NCI-H146 treated with DMSO at 0.1 percent for 48 hours (cell line): ENCODE measurements around the gene CDKN1C.

ENCODE experiments used
- DNase-seq: peaks from one replicate; lab custom pipeline; 2025; ENCODE audit not compliant: unreplicated experiment; lab: John Stamatoyannopoulos, UW

Gene CDKN1C

DNA sequence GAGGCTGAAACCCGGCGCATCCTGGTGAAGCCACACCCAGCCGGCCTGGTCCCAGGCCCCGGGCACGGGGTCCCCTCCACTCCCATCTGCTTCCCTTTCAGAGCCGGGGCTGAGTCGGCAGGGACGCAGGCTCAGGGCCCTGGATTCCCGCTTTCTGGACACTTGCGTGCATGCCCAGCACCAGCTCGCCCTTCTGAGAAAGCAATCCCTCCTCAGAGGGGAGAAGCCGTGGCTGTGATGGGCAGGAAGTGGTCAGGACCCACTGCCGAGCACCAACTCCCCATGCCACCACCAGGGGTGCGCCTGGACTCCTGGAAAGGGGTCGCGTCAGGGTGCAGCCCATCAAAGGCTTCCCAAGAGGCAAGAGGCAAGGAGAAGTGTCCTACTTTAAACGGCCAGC lies 15.1 kb downstream of the CDKN1C start:
- DNase-seq: no peak

- DNase-seq: no peak
Measured at GRCh38 chr11:2869561-2870427, 15.8 kb downstream of the CDKN1C start.

- DNase-seq: no peak
Measured at GRCh38 chr11:2869134-2869526, 16.4 kb downstream of the CDKN1C start.

DNA sequence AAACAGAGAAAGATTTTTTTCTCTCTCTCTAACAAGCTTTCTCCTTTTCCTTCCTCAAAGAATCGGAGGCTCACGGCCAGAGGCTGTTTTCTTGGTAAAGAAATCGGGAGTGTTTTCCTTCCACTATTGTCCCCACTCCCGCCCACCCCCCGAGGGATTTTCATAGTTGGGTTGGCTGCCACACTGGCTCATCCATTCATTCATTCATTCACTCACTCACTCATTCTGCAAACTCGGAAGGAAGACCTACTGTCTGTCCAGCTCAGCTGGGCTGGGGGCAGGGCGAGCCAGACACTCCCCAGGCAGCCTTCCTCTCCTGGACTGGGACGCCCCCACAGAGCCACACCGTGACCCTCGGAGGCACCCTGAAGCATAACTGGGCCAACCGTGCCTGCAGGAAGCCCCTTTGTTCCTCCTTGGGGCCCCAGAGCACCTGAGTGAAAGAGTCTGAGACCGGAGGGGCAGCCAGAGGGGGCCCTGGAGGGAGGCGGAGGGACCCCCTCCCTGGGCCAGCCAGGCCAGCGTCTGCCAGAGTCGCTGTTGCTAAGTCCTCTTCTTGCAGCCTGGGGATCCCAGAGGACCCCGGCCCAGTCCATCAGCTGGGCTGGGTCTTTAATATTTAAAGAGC lies 17.0 kb downstream of the CDKN1C start:
- no peak for DNase-seq

GRCh38 chr11:2867722-2868505 lies 17.7 kb downstream of the CDKN1C start:
- no peak for DNase-seq

- DNase-seq: no peak
Measured at GRCh38 chr11:2867142-2867541, 18.4 kb downstream of the CDKN1C start.

DNA sequence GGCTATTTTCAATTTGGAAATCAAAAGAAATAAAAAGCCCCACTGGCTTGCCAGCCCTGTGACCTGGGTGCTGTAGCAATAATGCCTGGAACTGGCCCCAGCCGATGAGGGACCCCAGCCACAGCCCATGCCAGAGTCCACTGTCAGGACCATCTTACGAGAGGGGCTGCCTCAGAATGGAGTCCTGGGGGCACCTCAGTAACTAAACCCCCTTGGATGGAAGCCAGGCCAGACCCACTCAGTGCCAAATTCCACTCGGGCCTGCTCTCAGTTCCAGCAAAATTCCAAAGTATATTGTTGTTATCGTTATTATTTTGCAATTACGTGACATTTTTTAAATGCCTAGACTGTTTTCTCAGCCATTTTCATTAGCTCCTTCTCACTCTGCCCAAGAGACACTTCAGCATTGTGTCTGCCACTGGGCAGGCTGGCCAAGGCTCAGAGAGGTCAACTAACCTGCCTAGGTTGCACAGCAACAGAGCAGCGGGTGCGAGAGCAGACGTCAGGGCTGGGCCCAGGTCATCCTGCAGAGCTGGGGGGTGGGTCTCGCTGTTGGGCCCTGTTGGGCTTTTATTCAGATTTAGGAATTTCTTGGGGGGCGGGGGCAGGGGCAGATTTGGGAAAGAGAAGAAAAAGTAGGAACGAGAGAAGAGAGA lies 19.5 kb downstream of the CDKN1C start:
- no peak for DNase-seq

DNA sequence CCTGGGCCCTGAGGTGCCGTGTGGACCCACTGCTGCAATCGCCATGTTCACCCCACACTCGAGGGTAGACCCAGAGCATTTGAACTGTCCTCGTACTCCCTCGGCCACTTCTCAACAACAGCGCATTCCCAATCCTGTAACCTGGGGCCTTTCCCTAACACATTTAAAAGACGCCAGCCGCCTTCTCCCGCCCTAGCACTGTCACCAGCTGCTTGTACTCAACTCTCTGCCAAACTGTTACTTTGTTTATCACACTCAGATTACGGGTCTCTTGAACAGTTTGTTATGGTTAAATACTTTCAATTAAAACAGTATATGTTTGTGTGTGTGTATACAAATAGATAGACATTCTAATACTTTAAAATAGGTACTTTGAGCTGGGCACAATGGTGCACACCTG lies 20.7 kb downstream of the CDKN1C start:
- no peak for DNase-seq

GRCh38 chr11:2863276-2863618 lies 22.3 kb downstream of the CDKN1C start:
- DNase-seq: no peak

- DNase-seq: peak; percentile 11
Measured at GRCh38 chr11:2862395-2863275, 22.9 kb downstream of the CDKN1C start.

DNA sequence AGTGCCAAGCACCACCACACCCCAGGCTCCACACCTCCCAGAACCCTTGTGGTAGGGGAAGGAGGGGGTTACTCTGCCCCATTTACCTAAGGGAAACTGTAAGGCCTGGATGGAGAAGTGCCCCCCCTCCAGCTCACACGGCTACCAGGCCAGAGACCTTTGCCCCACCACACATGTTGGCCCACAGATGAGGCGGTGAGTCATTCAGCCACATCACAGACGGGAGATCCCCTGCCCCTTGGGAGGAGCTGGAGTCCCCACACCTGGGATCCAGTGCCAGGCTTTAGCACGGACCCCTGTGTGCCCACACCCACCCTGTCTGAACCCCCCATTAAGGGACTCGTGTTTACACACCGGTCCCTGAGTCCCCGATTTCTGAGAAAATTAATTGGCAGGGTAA lies 24.9 kb downstream of the CDKN1C start:
- DNase-seq: no peak

GRCh38 chr11:2859699-2860037 lies 25.9 kb downstream of the CDKN1C start:
- DNase-seq: no peak

DNA sequence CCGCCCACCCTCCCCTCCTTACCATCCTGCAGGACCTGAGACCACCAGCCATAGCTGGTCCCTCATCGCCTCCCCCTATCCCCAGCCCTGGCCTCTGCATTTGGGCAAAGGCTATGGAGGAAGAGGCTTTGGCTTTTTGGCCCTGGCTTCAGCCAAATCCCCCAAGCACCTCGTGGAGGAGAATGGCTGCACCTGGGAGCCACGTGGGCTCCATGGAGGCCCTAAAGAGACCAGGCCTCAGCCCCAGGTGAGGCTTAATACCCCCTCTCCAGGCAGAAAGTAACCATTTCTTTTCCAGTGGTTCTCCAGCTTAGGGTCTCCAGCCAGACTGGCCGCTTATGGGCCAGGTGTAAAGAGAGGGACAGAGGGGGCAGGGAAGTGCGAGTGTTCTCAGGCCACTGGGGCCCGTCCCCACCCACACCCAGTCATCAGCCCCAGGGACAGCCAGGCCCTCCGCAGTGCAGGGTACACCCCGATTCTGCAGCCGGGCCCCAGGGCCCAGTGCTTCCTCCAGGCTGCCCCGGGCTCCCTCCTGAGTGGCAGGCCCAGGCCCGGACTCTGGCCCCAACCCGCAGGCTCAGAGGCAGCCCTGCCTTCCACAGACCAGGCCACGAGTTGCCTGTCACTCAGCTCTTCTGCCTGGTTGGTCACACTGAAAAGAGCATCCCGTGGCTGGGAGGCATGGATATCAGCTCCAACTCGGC lies 26.4 kb downstream of the CDKN1C start:
- DNase-seq: no peak

DNA sequence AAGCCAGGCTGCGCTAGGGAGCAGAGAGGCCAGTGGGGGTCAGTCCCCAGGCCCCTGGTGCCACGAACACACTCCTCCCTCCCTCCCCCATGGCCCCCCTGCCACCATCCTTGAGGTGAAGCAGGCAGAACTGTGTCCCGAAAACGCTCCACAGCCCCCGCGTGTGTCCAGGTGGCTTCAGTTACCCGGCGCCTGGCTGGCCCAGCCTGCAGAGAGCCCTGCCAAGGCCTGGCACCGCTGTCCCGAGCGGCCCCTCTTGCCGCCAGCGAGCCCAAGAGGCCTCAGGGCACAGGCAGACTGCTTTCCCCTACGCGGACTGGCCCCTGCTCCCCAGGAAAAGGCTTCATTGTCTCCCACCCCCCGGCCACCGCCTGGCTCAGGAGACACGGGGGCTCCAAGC lies 27.7 kb downstream of the CDKN1C start:
- no peak for DNase-seq

GRCh38 chr11:2857276-2857675 lies 28.3 kb downstream of the CDKN1C start:
- no peak for DNase-seq

GRCh38 chr11:2855162-2855561 lies 30.4 kb downstream of the CDKN1C start:
- no peak for DNase-seq

DNA sequence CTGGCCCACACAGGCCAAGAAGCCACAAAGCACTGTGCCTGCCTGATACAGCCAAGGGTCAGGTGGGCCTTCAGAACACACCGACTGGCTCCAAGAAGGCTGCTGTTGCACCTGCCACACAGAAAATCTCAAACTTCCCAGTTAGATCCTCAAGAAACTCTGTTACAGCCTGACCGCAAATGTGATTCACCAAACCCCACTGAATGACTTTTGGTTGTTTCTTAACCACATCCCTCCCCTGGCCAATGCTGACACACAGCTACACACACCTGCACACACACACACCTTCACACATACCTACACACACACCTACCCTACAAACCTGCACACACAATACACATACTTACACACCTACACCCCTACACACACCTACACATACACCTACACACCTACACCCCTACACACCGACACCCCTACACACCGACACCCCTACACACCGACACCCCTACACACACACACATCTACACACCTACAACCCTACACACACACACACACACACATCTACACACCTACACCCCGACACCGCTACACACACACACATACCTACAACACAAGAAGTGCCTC lies 31.5 kb downstream of the CDKN1C start:
- DNase-seq: no peak

- no peak for DNase-seq
Measured at GRCh38 chr11:2853401-2853800, 32.2 kb downstream of the CDKN1C start.

- DNase-seq: no peak
Measured at GRCh38 chr11:2849994-2850770, 35.4 kb downstream of the CDKN1C start.
